GM18951 (cell line): ENCODE results near the gene ELOVL6.
"Not testable (repeated sequence)": the region's sequence is repeated elsewhere in the genome, so short reads cannot be mapped to it uniquely, and the experiment has no call there.

Experiments
- POLR2A ChIP-seq: IDR thresholded peaks from 4 replicates; pipeline ENCODE4 v1.6.1; 2011; ENCODE audit warnings: mild to moderate bottlenecking; ENCODE audit not compliant: insufficient read length, insufficient read depth; ENCODE audit errors: extremely low read depth
- in situ Hi-C: fragments of 300-500 bp; cut with MboI; formaldehyde crosslinking; loops from one replicate; pipeline ENCODE4 v1.12.0; 2022; ENCODE audit warnings: low sequenced_read_pairs, mixed read lengths, inconsistent platforms; ENCODE audit not compliant: unreplicated experiment

Gene ELOVL6

DNA sequence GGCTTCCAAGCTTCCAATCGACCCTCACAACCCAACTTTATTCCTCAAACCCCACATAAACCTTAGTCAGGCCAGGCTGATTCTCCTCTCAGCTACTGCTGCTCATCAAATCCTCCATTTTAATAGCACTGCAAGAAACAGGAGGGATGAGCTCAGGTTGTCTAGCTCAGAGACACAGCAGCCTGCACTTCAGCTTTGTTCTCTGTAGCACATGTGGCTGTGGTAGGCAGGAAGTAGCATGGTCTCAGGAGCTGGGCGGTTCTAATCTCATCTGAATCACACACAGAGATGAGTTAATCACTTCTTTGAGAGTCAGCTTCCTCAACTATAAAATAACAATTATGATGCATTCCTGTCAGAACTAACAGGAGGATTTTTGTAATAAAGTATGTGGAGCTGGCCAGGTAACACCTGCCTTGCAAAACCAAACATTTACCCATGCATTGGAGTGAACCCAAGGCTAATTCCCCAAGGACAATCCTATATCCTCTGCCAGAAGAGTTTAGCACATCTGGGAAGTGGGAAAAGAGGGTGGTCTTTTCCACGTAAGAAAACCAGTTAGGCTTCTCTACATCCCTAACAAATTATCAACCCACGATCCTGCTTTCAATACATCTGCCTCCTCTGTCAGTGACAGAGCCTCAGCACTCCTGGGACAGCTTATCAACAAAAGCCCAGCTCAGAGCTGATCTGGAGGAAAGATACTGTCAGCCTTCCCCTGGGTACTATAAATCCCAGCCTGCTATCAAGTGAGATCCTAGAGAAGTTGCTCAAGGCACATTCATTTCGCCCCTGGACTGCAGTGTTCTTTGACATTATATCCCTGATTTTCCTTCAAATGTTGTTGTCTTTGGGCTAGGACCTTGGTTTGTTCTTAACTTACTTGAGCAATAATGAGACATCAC lies 32.8 kb downstream of the ELOVL6 start:
- TF ChIP-seq POLR2A = no peak

DNA sequence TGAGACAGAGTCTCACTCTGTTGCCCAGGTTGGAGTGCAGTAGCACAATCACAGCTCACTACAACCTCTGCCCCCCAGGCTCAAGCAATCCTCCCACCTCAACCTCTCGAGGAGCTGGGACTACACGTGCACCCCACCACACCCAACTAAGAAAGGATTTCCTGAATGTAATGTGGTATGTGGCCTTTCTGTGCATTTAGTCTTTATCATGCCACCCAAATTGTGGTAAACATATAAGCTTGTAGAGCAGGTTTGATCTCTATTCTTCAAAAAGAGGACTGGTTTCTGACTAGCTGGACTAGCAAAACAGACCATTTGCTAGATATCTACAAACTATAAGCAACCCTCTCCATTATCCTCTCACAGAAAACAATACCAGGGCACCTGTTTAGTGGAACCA lies 33.6 kb downstream of the ELOVL6 start:
- no peak for TF ChIP-seq POLR2A
- in situ Hi-C loops = no loop called here

More for the DNA sequence above, 32.8 kb downstream of the ELOVL6 start:
- in situ Hi-C loops = no loop called here

DNA sequence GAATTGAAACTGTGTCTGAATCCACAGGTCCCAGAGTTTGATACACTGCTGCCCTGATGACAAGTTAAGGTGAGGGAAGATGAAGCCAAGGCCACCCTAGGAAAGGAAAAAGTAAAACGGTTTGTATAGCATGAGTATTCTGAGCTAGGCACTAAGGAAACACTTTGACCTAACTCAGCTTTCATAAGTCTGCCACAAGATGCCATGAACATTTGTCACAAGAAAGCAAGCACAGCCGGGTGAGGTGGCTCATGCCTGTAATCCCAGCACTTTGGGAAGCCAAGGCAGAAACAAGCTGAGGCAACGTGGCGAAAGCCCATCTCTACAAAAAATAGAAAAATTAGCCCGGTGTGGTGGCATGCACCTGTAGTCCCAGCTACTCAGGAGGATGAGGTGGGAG lies 34.2 kb downstream of the ELOVL6 start:
- in situ Hi-C loops = no loop called here
- no peak for TF ChIP-seq POLR2A

DNA sequence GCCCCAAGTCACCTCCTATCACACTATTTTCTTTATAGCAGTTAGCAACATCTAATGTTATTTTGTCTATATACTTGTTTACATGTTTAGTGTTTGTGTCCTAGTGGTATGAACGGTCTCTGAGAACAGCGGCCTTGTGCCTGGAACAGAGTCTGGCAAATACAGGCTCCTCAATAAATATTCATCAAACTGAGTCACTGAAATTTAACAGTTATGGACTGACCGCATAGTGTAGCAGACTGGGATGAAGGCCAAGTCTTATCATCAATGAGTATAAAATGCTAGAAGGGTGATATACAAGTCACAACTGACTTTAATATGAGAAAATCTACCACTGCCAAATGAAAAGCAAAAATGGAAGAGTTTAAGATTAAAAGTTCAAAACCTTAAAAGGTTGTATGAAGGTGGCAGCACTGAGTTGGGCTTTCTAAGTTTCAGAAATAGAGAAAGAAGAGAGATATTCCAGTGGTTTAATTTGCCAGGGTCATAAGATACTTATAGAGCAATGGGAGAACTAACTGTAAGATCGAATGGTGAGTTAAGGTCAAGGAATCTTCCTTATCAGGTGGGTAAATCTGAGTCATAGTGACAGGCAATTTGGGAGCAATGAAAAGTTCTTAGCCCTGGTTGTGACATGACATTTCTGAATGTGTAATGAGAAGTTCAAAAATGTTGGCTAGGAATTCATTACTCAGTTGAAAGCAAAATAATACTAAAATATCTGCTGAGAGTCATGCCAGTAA lies 34.9 kb downstream of the ELOVL6 start:
- TF ChIP-seq POLR2A = no peak
- in situ Hi-C loops = no loop called here

DNA sequence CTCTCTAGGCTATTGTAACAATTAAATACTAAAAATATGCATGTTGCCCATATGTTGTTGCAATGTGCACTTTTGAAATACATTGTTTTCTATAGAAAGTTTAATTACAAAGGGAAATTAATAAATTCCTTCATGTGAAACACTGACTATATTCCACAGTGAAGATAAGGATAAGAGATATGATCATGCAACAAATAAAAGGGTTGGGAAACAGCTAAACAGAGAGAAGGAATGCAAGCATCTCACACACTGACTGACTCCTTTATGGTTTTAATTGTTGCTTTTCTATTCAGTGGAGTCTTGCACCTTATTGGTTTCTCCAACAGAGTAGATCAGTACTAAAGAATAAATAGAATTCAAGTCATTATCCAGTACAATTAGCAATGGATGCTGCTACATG lies 37.8 kb downstream of the ELOVL6 start:
- in situ Hi-C loops = no loop called here
- no peak for TF ChIP-seq POLR2A

DNA sequence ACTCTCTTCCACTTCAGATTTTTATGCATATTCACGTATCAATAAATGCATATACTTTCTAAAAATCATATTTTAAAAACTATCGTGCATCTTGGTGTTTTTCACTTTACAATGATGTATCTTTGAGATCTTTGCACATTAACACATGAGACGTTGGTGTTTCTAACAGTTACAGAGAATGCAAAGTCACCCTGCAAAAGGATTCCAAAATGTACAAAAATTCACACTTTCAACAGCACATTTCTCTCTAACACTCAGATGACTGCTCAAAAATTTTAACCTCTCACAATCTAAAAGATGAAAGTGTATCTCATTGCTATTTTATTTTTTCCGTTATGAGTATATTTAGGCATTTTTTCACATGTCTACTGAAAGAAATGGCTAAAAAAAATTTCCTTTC lies 38.9 kb downstream of the ELOVL6 start:
- in situ Hi-C loops = no loop called here
- TF ChIP-seq POLR2A = no peak

DNA sequence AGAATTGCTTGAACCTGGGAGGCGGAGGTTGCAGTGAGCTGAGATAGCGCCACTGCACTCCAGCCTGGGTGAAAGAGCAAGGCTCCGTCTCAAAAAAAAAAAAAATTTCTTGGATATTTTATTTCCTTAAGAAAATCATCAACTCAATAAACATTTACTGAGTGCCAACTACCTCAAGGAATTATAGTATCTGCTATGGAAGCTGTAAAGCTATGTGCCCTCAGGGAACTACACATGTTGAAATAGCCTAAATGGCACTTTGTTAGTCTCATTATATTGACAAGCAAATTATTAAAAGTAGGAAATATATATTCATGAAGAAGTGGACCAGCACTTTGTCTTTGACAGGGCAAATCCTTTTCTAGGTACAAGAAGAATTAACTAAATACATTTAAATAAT lies 40.8 kb downstream of the ELOVL6 start:
- TF ChIP-seq POLR2A = no peak
- in situ Hi-C loops = no loop called here

DNA sequence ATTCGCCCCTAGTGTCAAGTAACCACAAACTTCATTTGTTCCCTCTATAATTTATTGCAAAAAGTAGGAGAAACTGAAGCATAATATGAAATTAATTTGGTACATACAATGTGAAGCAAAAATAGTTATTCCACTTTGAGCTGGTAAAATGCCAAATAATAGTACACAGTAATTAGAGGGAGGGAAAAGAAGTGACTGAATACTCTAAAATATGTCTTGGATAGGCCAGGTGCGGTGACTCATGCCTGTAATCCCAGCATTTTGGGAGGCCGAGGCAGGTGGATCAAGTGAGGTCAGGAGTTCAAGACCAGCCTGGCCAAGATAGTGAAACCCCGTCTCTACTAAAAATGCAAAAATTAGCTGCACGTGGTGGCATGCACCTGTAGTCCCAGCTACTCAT lies 41.2 kb downstream of the ELOVL6 start:
- in situ Hi-C loops = not testable (repeated sequence)

DNA sequence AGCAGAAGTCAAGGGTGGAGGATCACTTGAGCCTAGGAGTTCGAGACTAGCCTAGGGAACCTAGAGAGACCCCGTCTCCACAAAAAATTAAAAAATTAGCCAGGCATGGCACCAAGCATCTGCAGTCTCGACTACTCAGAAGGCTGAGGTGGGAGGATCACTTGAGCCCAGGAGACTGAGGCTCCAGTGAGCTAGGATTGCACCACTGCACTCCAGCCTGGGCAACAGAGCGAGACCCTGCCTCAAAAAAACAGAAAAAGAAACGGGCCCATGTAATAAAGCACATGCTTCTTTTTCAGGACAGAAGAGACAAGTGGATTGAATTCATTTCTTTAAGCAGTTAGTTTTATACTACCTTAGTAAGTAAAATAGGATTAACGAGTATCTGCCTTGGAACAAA lies 42.0 kb downstream of the ELOVL6 start:
- in situ Hi-C loops = no loop called here
- no peak for TF ChIP-seq POLR2A

DNA sequence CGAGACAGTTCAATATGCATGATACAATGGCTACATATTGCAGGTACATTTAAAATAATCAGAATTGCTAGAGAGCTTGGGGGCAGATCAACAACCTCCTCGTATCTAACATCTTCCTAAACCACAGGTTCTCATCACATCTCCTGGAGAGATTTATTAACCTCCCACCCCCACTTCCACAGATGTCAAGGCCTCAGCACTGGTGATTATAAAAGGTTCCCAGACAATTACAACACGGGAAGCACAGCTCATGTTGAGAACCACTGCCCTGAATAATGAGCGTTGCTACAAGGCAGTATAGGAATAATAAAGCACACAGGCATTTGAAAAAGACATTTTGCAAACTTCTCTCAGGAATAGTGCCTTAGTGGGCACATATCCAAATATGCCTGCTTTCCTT lies 42.8 kb downstream of the ELOVL6 start:
- in situ Hi-C loops = no loop called here
- TF ChIP-seq POLR2A = no peak

DNA sequence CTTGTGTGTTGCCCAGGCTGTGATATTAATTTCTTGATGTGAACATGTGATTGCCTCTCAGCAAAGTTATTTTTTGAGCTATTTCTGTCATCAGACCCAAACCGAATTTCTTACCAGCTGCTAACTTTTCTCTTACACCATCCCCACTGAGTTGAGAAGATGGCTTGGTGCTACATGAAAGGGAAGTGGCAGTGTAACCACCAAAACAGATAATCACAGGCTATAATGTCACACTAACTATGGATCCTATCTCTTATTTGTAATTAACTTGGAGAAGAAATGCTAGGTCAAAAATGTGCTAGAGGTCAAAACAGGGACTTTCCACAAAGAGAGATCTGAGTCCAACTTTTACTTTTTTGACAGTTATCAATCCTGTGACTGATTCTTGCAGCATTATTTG lies 43.8 kb downstream of the ELOVL6 start:
- no peak for TF ChIP-seq POLR2A
- in situ Hi-C loops = no loop called here

DNA sequence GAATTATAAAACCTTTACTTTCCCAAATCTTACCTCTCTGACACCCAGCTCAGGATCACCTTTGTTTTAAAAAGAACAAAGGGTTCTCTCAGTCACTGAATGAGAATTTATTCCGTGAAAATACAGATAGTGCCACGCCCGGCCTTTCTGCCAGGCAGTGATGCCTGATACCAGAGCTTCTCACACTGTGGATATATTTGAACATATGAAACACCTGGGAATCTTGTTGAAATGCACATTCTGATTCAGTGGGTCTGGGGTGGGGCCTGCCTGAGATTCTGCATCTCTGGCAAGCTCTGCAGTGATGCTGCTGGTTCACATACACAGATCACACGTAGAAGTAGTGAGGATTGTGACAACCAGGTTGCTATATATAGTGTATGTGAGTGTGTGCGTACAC lies 46.0 kb downstream of the ELOVL6 start:
- TF ChIP-seq POLR2A = no peak

DNA sequence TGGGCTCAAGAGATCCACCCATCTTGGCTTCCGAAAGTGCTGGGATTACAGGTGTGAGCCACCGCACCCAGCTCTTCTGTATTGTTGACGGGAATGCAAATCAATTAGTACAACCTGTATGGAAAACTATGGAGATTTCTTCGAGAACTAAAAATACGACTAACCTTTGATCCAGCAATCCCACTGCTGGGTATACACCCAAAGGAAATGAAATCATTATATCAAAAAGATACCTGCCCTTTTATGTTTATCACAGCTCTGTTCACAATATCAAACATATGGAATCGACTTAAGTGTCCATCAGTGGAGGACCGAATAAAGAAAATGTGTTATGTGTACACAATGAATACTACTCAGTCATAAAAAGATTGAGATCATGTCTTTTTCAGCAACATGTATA lies 49.3 kb downstream of the ELOVL6 start:
- TF ChIP-seq POLR2A = no peak
- in situ Hi-C loops = no loop called here

More for the DNA sequence above, 46.0 kb downstream of the ELOVL6 start:
- in situ Hi-C loops = no loop called here

DNA sequence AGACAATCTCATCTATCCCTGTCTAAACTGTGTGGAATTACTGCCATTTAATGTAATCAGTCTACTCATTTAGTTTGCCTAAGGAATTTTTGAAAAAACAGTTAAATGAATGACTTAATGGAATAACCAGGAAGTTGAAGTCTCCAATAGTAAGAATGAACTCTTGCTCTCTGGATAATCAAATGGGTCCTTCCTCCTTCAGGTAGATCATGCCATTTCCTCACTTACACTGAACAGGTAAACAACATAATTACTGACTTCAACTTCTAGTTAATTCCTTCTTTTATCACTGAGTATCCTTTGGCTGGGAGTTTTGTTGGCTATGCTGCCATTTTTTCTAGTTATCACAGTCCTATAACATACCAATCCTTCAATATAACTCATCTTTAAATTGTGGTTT lies 56.0 kb downstream of the ELOVL6 start:
- in situ Hi-C loops = no loop called here
- TF ChIP-seq POLR2A = no peak

DNA sequence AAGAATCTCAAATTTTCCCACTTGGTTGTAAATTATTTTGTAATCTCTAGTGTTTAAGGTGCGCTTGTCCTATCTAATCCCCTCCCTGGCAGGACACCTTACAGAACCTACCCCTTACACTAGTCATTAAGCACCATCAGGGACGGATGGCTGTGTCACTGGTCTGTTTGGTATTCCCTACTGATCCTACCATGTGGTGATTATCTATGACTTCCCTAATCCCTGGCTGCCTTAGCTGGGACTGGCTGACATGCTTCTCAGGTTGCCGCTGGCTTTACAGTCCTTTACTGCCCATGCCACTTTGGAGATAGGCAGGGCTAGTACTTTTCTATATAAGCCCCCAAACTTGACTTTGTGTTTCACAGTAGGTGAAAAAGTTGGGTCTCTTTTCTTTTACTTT lies 58.6 kb downstream of the ELOVL6 start:
- in situ Hi-C loops = no loop called here
- no peak for TF ChIP-seq POLR2A
